Activated CD8-positive, alpha-beta memory T cell treated with anti-CD3 and anti-CD28 coated beads, Interleukin-2, amount 50 U/mL, for 4 hours (primary cell): ENCODE measurements around the gene GLP1R.

ENCODE experiments used
- DNase-seq: peaks from one replicate; pipeline ENCODE4 v3.0.0-alpha.2; 2020

The GLP1R gene

GRCh38 chr6:39048481-39049399, at the start of gene GLP1R:
TSS of gene GLP1R (plus strand) at chr6:39048781. CDS start at chr6:39048841, 60 bp downstream.
- DNase-seq, result no peak

GRCh38 chr6:39003072-39003471, 45.5 kb upstream of the GLP1R start:
- DNase-seq, result no peak

- DNase-seq, result no peak
These were observed 45.1 kb upstream of the GLP1R start for GRCh38 chr6:39003492-39003891.

GRCh38 chr6:39004801-39005200, 43.8 kb upstream of the GLP1R start:
- DNase-seq, result no peak

- no peak for DNase-seq
These were observed 42.8 kb upstream of the GLP1R start for GRCh38 chr6:39005774-39006173.

- no peak for DNase-seq
These were observed 41.0 kb upstream of the GLP1R start for GRCh38 chr6:39007575-39007974.

- DNase-seq, result no peak
These were observed 39.8 kb upstream of the GLP1R start for GRCh38 chr6:39008737-39009136.

- DNase-seq, result no peak
These were observed 39.1 kb upstream of the GLP1R start for GRCh38 chr6:39009476-39009875.

- no peak for DNase-seq
These were observed 31.6 kb upstream of the GLP1R start for GRCh38 chr6:39016839-39017546.

GRCh38 chr6:39017547-39017880, 31.1 kb upstream of the GLP1R start:
- no peak for DNase-seq

- DNase-seq, result no peak
These were observed 30.5 kb upstream of the GLP1R start for GRCh38 chr6:39018103-39018502.

GRCh38 chr6:39020136-39020535, 28.4 kb upstream of the GLP1R start:
- DNase-seq, result no peak

- DNase-seq, result no peak
These were observed 27.5 kb upstream of the GLP1R start for GRCh38 chr6:39021041-39021440.

- DNase-seq, result no peak
These were observed 26.8 kb upstream of the GLP1R start for GRCh38 chr6:39021779-39022178.

- no peak for DNase-seq
These were observed 22.4 kb upstream of the GLP1R start for GRCh38 chr6:39026175-39026574.

GRCh38 chr6:39029156-39030011, 19.2 kb upstream of the GLP1R start:
- DNase-seq, result peak; percentile 49

GRCh38 chr6:39035681-39036080, 12.9 kb upstream of the GLP1R start:
- DNase-seq, result no peak

- no peak for DNase-seq
These were observed 11.5 kb upstream of the GLP1R start for GRCh38 chr6:39037082-39037508.

- no peak for DNase-seq
These were observed 10.9 kb upstream of the GLP1R start for GRCh38 chr6:39037707-39038106.

GRCh38 chr6:39040080-39040673, 8.4 kb upstream of the GLP1R start:
- DNase-seq, result no peak

GRCh38 chr6:39041072-39041471, 7.5 kb upstream of the GLP1R start:
- no peak for DNase-seq

- no peak for DNase-seq
These were observed 4.8 kb upstream of the GLP1R start for GRCh38 chr6:39043776-39044175.

GRCh38 chr6:39044181-39044580, 4.4 kb upstream of the GLP1R start:
- DNase-seq, result no peak
